Measurements from ENCODE around the gene PMFBP1.
"Not testable (repeated sequence)": the region's sequence is repeated elsewhere in the genome, so short reads cannot be mapped to it uniquely, and the experiment has no call there.

The PMFBP1 gene

GRCh38 chr16:72083778-72084404 lies 88.1 kb downstream of the PMFBP1 start:
- Histone ChIP-seq H3K36me3 (peaks cover 55 to 74% (median 63%) of the 10 kb centered on the region in 11 experiments), H3K9ac (no peak overlapping the region), H3K9me3 (replicated peaks in 1 of 11) (peaks cover 26 to 54% (median 42%) of the 10 kb centered on the region in 11 experiments), H3K4me1 (no peaks in the 10 kb centered on the region), H3K27ac (no peak overlapping the region), H4K20me1 (peaks cover 0 to 2% (median 0%) of the 10 kb centered on the region in 11 experiments; a peak in 1 of 22 replicates), H3K4me2 (no peak overlapping the region), H3K4me3 (no peak overlapping the region), H3K27me3 (no peaks in the 10 kb centered on the region)
- no peak for TF ChIP-seq Cebpa-rat (IDR thresholded peaks at IDR 0.05)

DNA sequence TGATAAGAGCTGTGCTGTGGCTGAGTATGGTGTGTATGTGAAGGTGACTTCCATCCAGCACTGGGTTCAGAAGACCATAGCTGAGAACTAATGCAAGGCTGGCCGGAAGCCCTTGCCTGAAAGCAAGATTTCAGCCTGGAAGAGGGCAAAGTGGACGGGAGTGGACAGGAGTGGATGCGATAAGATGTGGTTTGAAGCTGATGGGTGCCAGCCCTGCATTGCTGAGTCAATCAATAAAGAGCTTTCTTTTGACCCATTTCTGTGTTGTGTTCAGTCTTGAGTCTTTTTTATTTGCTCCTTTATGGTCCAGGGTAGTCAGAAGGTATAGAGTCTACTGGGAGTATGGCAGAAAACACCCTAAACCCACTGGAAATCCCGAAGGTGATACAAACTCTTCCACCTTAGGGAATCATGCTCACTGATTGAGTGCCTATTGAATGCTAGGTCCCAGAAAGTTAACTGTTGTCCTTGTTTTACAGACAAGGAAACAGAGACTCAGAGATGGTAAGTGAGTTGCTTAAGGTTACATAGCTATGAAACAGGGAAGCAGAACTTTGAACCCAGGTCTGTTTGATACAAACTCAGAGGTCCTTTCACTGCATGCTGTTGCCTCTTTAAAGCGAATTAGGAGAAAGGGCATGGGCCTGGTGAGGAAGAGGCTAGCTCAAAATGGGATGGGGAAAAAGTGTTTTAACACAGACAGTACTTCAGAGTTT lies 94.8 kb downstream of the PMFBP1 start:
- H4K20me1 ChIP-seq, H3K9ac ChIP-seq, H3K4me3 ChIP-seq, H3K4me1 ChIP-seq, H3K4me2 ChIP-seq, H3K27me3 ChIP-seq, H3K27ac ChIP-seq: not testable (repeated sequence)
- H3K36me3 ChIP-seq, result peaks cover 4 to 30% (median 14%) of the 10 kb centered on the region in 11 experiments; a peak in 14 of 22 replicates
- peaks cover 0 to 24% (median 13%) of the 10 kb centered on the region in 11 experiments; a peak in 14 of 22 replicates for H3K9me3 ChIP-seq (replicated peaks in 1 of 11)

GRCh38 chr16:72075067-72075466 lies 96.9 kb downstream of the PMFBP1 start:
- H3K4me2 ChIP-seq; H3K9ac ChIP-seq; H4K20me1 ChIP-seq; H3K9me3 ChIP-seq (replicated peaks in 1 of 11); H3K4me3 ChIP-seq; H3K27ac ChIP-seq; H3K4me1 ChIP-seq; H3K27me3 ChIP-seq: not testable (repeated sequence)
- peaks cover 9 to 32% (median 16%) of the 10 kb centered on the region in 11 experiments; a peak in 14 of 22 replicates for H3K36me3 ChIP-seq

DNA sequence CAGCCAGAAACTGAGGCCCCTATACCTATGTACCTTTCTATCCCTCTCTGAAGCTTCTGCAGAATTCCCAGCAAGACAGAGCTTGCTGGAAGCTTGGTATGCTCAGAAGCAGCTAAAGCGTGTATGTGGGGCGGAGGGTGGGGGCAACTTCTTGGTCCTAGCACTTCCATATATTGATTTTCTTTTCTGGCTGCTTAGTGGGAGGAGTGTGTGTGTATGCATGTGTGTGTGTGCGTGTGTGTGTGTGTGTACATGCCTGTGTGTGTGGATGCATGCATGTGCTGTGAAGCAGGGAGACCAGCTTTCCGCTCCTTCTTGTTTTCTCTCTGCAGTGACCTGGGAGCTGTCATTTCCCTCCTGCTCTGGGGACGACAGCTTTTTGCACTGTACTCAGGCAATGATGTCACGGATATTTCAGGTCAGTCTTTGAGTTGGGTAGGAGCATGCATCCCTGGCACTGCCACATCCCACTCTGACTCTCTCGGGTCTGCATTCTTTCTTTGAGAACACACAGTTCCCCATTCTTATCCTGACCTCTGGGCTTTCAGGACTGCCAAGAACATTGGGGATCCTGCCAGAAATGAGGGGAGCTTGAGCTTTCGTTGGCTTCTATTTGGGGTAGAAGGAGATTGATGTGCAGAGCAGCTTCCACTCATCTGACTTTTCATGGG lies 98.3 kb downstream of the PMFBP1 start:
- peaks cover under 1 to 24% (median 10%) of the 10 kb centered on the region in 11 experiments; a peak in 14 of 22 replicates for H3K36me3 ChIP-seq
- H3K27ac ChIP-seq, result no peak overlapping the region
- no peaks in the 10 kb centered on the region for H3K27me3 ChIP-seq
- no peaks in the 10 kb centered on the region for H3K4me1 ChIP-seq
- no peaks in the 10 kb centered on the region for H4K20me1 ChIP-seq
- H3K9me3 ChIP-seq (replicated peaks in 1 of 11), result no peaks in the 10 kb centered on the region
- no peak for TF ChIP-seq Cebpa-rat (IDR thresholded peaks at IDR 0.05)
- H3K4me2 ChIP-seq, result no peak overlapping the region
- no peak overlapping the region for H3K4me3 ChIP-seq
- no peak overlapping the region for H3K9ac ChIP-seq

DNA sequence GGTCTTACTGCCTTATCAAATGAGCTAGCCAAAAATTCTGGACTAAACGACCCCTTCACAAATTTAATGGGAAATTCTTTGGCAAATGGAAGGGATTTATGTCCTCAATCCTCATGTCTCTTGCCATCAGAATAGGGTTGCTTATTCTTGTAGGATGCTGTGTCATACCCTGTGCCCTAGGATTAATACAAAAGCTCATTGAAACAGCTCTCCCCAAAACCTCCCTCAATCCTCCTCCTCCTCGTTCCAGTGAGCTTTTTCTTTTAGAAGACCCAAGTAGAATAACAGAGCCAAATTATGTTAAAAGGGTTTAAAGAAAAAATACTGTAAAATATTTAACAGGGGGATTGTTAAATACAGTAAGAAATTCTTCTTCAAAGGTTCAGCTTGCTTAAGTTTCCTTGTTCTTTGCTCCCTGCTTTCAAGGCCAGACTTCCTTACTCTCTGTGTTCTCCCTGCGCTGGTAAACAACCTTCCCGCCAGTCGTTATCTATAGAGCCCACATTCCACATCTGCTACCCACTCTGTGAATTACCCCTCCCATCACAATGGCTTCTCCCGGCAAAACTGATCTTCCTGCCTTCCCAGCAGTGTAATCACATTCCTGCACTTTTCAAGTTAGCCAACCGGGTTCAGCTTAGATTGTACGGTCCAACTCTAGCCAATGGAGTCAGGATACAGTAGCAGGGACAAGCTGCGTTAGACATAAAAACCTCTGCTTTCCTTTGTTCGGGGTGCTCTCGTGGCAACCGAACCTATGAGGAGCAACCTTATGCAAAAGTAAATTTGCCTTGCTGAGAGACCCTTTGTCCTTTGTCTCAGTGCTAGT lies 99.2 kb downstream of the PMFBP1 start:
- TF ChIP-seq Cebpa-rat (IDR thresholded peaks at IDR 0.05), result no peak
- Histone ChIP-seq H3K36me3 (peaks cover 0 to 20% (median 5%) of the 10 kb centered on the region in 11 experiments; a peak in 8 of 22 replicates), H3K27me3 (no peaks in the 10 kb centered on the region), H3K4me1 (no peaks in the 10 kb centered on the region), H3K9me3 (replicated peaks in 1 of 11) (no peaks in the 10 kb centered on the region), H3K9ac (no peak overlapping the region), H3K4me3 (no peak overlapping the region), H4K20me1 (no peaks in the 10 kb centered on the region), H3K27ac (no peak overlapping the region), H3K4me2 (no peak overlapping the region)
